GM18951 (cell line): ENCODE measurements around the gene PHLDB2.

Source experiments
- POLR2A ChIP-seq: IDR thresholded peaks from 4 replicates; pipeline ENCODE4 v1.6.1; 2011; ENCODE audit warnings: mild to moderate bottlenecking; ENCODE audit not compliant: insufficient read length, insufficient read depth; ENCODE audit errors: extremely low read depth
- in situ Hi-C: fragments of 300-500 bp; cut with MboI; formaldehyde crosslinking; loops from one replicate; pipeline ENCODE4 v1.12.0; 2022; ENCODE audit warnings: low sequenced_read_pairs, mixed read lengths, inconsistent platforms; ENCODE audit not compliant: unreplicated experiment

Gene PHLDB2

DNA sequence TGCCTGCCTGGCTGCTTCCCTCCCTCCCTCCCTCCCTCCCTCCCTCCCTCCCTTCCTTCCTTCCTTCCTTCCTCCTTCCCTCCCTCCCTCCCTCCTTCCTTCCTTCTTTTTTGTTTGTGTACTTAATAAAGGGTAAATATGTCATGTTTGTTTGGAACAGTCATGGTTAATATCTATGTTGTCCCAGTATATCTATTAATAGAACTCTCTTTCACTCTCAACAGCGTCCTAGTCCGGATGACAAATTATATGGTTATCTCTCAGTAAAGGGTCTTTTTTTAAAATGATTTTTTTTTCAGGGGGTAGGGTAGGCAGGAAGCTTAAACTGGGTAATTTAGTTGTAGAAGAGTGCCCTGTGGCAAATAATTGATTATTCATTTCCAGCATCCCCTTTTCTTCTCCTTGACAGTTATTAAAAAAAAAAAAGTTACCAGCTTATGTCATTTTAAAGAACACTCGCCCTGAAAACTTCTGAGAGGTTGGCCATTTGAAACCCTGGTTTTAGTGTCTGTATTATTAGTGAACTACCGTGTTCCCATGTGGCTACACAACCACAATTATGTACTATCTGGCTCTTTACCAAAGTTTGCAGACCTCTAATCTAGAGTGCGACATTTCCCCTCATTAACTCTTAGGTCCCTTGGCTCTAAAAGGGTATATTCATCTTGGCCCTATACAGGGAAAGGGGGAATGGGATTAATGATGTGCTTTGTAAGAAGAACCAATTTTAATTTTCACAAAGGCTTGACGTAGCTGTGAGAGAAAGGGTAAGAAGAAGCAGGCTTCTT lies 153.3 kb downstream of the PHLDB2 start:
- in situ Hi-C loops, result no loop called here

GRCh38 chr3:112013058-112013783 lies 154.2 kb downstream of the PHLDB2 start:
- TF ChIP-seq POLR2A, result no peak
- in situ Hi-C loops, result no loop called here

More for the DNA sequence above, 153.3 kb downstream of the PHLDB2 start:
- no peak for TF ChIP-seq POLR2A

DNA sequence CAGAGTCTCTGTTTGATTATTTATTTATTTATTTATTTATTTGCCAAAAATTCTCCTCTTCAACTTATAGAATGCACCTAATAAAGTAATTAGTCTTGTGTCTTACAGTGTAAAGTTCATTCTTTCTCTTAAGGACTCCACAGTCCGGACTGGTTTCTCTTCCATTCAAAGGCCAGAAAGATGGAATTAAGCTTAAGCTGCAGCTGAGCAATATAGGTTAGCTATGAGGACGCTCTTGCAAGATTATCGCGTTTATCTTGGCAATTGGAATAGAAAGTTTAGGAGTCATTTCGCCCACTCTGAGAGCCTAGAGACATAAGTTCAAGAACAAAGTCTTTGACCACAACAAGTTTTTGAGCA lies 154.7 kb downstream of the PHLDB2 start:
- in situ Hi-C loops, result no loop called here
- TF ChIP-seq POLR2A, result no peak

- no peak for TF ChIP-seq POLR2A
Measured at GRCh38 chr3:112017091-112017490, 158.0 kb downstream of the PHLDB2 start.

DNA sequence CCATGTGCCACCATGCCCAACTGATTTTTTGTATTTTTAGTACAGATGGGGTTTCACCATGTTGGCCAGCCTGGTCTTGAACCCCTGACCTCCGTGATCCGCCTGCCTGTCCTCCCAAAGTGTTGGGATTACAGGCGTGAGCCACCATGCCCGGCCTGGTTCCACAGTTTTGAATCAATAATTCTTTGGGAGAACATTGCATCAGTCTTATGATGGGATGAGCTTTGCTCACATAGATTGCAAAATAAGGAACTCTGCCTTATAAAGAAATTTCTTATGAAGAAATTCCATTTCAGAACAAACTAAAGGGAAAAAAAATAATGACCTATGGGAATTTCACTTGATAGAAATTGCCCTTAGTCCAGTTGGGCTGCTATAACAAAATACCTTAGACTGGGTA lies 159.6 kb downstream of the PHLDB2 start:
- TF ChIP-seq POLR2A, result no peak
- in situ Hi-C loops, result no loop called here

More at GRCh38 chr3:112017091-112017490, 158.0 kb downstream of the PHLDB2 start:
- in situ Hi-C loops, result no loop called here

- in situ Hi-C loops, result no loop called here
- no peak for TF ChIP-seq POLR2A
Measured at GRCh38 chr3:112019716-112020115, 160.7 kb downstream of the PHLDB2 start.

GRCh38 chr3:112020674-112021085 lies 161.6 kb downstream of the PHLDB2 start:
- in situ Hi-C loops, result no loop called here
- no peak for TF ChIP-seq POLR2A
